K562 (cell line): ENCODE data around the gene LARP4B. TPM values are rescaled to one million over a fixed set of nuclear protein-coding genes. Genes with fewer than 3 reads are reported as not detected.

Experiments
- ATAC-seq: fragments of 200-7000 bp; cut with Tn5 transposase; 3 replicates; pipeline ENCODE4 v1.9.1; 2020; ENCODE audit warnings: moderate library complexity
- BruUV-seq: library from RNA; stranded (reverse); fragments of 400-500 nt; replicated peaks from 2 replicates; lab custom pipeline; 2021; lab: Mats Ljungman, UMichigan
- CTCF ChIA-PET: fragments of 300-600 bp; formaldehyde crosslinking; extraction: SDS; loops from one replicate; lab custom pipeline; 2021; ENCODE audit warnings: low intra/inter-chr PET ratio; lab: Yijun Ruan, JAX
- POLR2A ChIA-PET: fragments of 300-600, 350-650 bp; sonication (Branson Sonifier 250); formaldehyde crosslinking; extraction: SDS; loops from one replicate; lab custom pipeline; 2021; ENCODE audit warnings: antibody characterized with exemption, inconsistent platforms; lab: Yijun Ruan, JAX
- DNase-seq, 4 experiments: peaks; one replicate each; pipeline versions ENCODE4 v3.0.0 to v3.0.0-alpha.2; 2011 to 2018; ENCODE audit warnings: low spot score in 3 of 4, mixed read lengths in 3 of 4; ENCODE audit errors: extremely low read depth in 1 of 4
- FAIRE-seq: peaks from 2 replicates; lab custom pipeline; 2011; peaks lifted over from hg19 to GRCh38; lab: Jason Lieb, UNC
- H2AFZ ChIP-seq: 2 replicates; pipeline ENCODE4 v1.6.0; 2011; ENCODE audit warnings: low read depth, low read length, control low read depth, inconsistent platforms
- H3K27ac ChIP-seq: fragments of 200-600 bp; 3 replicates; pipeline ENCODE4 v1.8.0; 2011; ENCODE audit warnings: low read depth, mild to moderate bottlenecking, control low read depth, inconsistent platforms, low read length, moderate library complexity, mixed read lengths; ENCODE audit errors: extremely low read depth
- H3K27me3 ChIP-seq, 2 experiments: fragments of 300-600 bp in 1 of 2; 2 replicates in 1 of 2; 3 replicates in 1 of 2; pipeline versions ENCODE4 v1.6.0 to v1.8.0; 2011; ENCODE audit warnings: inconsistent platforms in 2 of 2, low read length in 2 of 2, mild to moderate bottlenecking in 1 of 2, mixed read lengths in 1 of 2, moderate library complexity in 1 of 2; ENCODE audit not compliant: control insufficient read depth in 2 of 2, insufficient read depth in 2 of 2
- H3K36me3 ChIP-seq: fragments of 300-600 bp; 3 replicates; pipeline ENCODE4 v1.8.0; 2011; ENCODE audit warnings: mild to moderate bottlenecking, low read length, inconsistent platforms; ENCODE audit not compliant: control insufficient read depth, insufficient read depth
- H3K4me1 ChIP-seq, 2 experiments: fragments of 200-600 bp in 1 of 2; replicated peaks in 1 of 2; 2 replicates in 1 of 2; 3 replicates in 1 of 2; pipeline versions ENCODE4 v1.5.1 to v1.8.0; 2011; ENCODE audit warnings: inconsistent platforms in 2 of 2, low read length in 2 of 2, mild to moderate bottlenecking in 1 of 2, mixed read lengths in 1 of 2, moderate library complexity in 1 of 2; ENCODE audit not compliant: control insufficient read depth in 2 of 2, insufficient read depth in 2 of 2
- H3K4me2 ChIP-seq: 2 replicates; pipeline ENCODE4 v1.6.1; 2011; ENCODE audit warnings: low read length, control low read depth, inconsistent platforms, mixed read lengths; ENCODE audit not compliant: insufficient read depth
- H3K4me3 ChIP-seq: fragments of 200-600 bp; sonication (generic), shearing (Covaris generic); 2 replicates; pipeline ENCODE4 v1.5.1; 2016; ENCODE audit warnings: control low read depth, inconsistent platforms
- H3K79me2 ChIP-seq: fragments of 200-600 bp; 3 replicates; pipeline ENCODE4 v1.8.0; 2011; ENCODE audit warnings: low read length, inconsistent platforms; ENCODE audit not compliant: control insufficient read depth, insufficient read depth
- H3K9ac ChIP-seq, 2 experiments: 2 replicates each; pipeline versions ENCODE4 v1.6.0 to v1.6.1; 2011; ENCODE audit warnings: low read depth in 2 of 2, low read length in 2 of 2, control low read depth in 1 of 2, inconsistent platforms in 1 of 2, mild to moderate bottlenecking in 1 of 2, mixed read lengths in 1 of 2; ENCODE audit not compliant: insufficient read depth in 1 of 2
- H3K9me1 ChIP-seq: one replicate; pipeline ENCODE4 v1.6.0; 2011; ENCODE audit warnings: inconsistent platforms, mild to moderate bottlenecking, low read length, moderate library complexity; ENCODE audit not compliant: control insufficient read depth, insufficient read depth
- H3K9me3 ChIP-seq: replicated peaks from 2 replicates; pipeline ENCODE4 v1.5.1; 2011; ENCODE audit warnings: low read depth, low read length, inconsistent platforms; ENCODE audit not compliant: control insufficient read depth, insufficient read depth
- H4K20me1 ChIP-seq: replicated peaks from 2 replicates; pipeline ENCODE4 v1.6.1; 2011; ENCODE audit warnings: low read length, inconsistent platforms, mixed read lengths; ENCODE audit not compliant: control insufficient read depth, insufficient read depth
- CLOCK ChIP-seq: fragments of 250-450 bp; sonication (Bioruptor Pico); IDR thresholded peaks from 2 replicates; pipeline ENCODE4 v1.4.0; 2020; ENCODE audit warnings: mild to moderate bottlenecking, moderate library complexity, borderline replicate concordance
- PCBP2 ChIP-seq: fragments of 200-400 bp; formaldehyde crosslinking; IDR thresholded peaks from 2 replicates; pipeline ENCODE4 v1.6.1; 2018; ENCODE audit warnings: low read length, low read depth, mild to moderate bottlenecking, moderate library complexity; ENCODE audit not compliant: poor library complexity, severe bottlenecking
- TCF7L2 ChIP-seq: fragments of 150-350 bp; IDR thresholded peaks from 2 replicates; pipeline ENCODE4 v1.6.1; 2016; ENCODE audit warnings: low read depth, mild to moderate bottlenecking, low read length, moderate library complexity
- TEAD4 ChIP-seq, 2 experiments: sonication (generic) in 1 of 2; formaldehyde crosslinking in 1 of 2; IDR thresholded peaks; 2 replicates each; pipeline versions ENCODE4 v1.6.1 to v1.8.0; 2012 to 2022; ENCODE audit warnings: borderline replicate concordance in 1 of 2, inconsistent platforms in 1 of 2, low read length in 1 of 2, mild to moderate bottlenecking in 1 of 2, missing genetic modification reagents in 1 of 2
- VEZF1 ChIP-seq: fragments of 200-800 bp; sonication (Bioruptor generic); IDR thresholded peaks from 2 replicates; pipeline ENCODE4 v1.6.1; 2017; ENCODE audit warnings: missing genetic modification characterization, missing compliant biosample characterization
- ZFP30 ChIP-seq: fragments of 250-450 bp; sonication (Bioruptor Pico); IDR thresholded peaks from 2 replicates; pipeline ENCODE4 v1.8.0; 2022; ENCODE audit warnings: moderate library complexity, mild to moderate bottlenecking, inconsistent platforms, borderline replicate concordance
- ZNF239 ChIP-seq: fragments of 250-450 bp; sonication (Bioruptor Pico); IDR thresholded peaks from 2 replicates; pipeline ENCODE4 v1.4.0; 2020; ENCODE audit warnings: mild to moderate bottlenecking
- ZNF277 ChIP-seq: fragments of 250-450 bp; sonication (Bioruptor Pico); IDR thresholded peaks from 2 replicates; pipeline ENCODE4 v1.8.0; 2022; ENCODE audit warnings: inconsistent platforms, mild to moderate bottlenecking, moderate library complexity, borderline replicate concordance
- whole genome bisulfite sequencing: fragments of 100-300 bp; shearing (Covaris generic); methylation state at CpG from one replicate; pipeline ENCODE4 v1.1.6; 2016; ENCODE audit warnings: low coverage, mixed read lengths; ENCODE audit not compliant: insufficient coverage; ENCODE audit errors: missing lambda C conversion rate; 5-methylcytosine and 5-hydroxymethylcytosine counted together
- in situ Hi-C: fragments of 300-500 bp; cut with MboI; formaldehyde crosslinking; loops from 4 replicates; pipeline ENCODE4 v1.15.0; 2018; ENCODE audit warnings: inconsistent platforms, mixed read lengths
- intact Hi-C: fragments of 100-400 bp; cut with micrococcal nuclease; formaldehyde crosslinking; loops from 2 replicates; pipeline ENCODE4 v1.14.2; 2022
- polyA plus RNA-seq, 8 experiments: library from polyadenylated mRNA; depleted of rRNA in 4 of 8; stranded (reverse) in 5 of 8; unstranded in 3 of 8; fragments of >200 nt; fragmentation: Nextera tagmentation in 2 of 8; fragmentation: Illumina TruSeq in 1 of 8; extraction: Ambion mirVana in 2 of 8; extraction: Trizol in 1 of 8; gene quantifications; 2 replicates each; pipeline versions ENCODE4 v1.2.1 to v1.2.3, GENCODE V29; 2011 to 2014; ENCODE audit warnings: inconsistent platforms in 1 of 8, missing spikeins in 1 of 8
- total RNA-seq, 7 experiments: library from RNA; depleted of rRNA in 6 of 7; stranded (reverse); fragments of >200 nt in 6 of 7; fragmentation: Illumina TruSeq in 2 of 7; extraction: Trizol in 2 of 7; gene quantifications; 2 replicates each; pipeline versions ENCODE4 v1.2.1 to v1.2.3, GENCODE V29; 2011 to 2021; ENCODE audit warnings: low replicate concordance in 1 of 7

Gene LARP4B
- total and polyA plus RNA-seq, 9 of the 15 experiments (the other 6 are each of a cell fraction or from before 2014, with no cell fraction given) = 11.8 to 130 (median 42.6) TPM

- CTCF ChIA-PET = no interaction called here
- POLR2A ChIA-PET = no interaction called here
- FAIRE-seq (no peak), ATAC-seq (no peak), DNase-seq (no peak)
- no peak overlapping the region for H3K4me2 ChIP-seq
- peaks cover 4% of the 10 kb centered on the region for H3K9me1 ChIP-seq
- WGBS = 64% methylated on average over 4 of the region's 4 CpGs
- BruUV-seq = no TSS peak
- H3K4me1 ChIP-seq = peaks cover 14 to 28% of the 10 kb centered on the region in 2 experiments
- peaks cover 100% of the 10 kb centered on the region for H3K79me2 ChIP-seq
- H3K27me3 ChIP-seq = no peaks in the 10 kb centered on the region
- H2AFZ ChIP-seq = no peak overlapping the region
- H3K27ac ChIP-seq = no peak overlapping the region
- H3K9ac ChIP-seq = no peak overlapping the region
- peaks cover 76% of the 10 kb centered on the region for H3K36me3 ChIP-seq
- TF ChIP-seq ZNF277 (CRISPR knock-in tag) = no peak
- TF ChIP-seq CLOCK (CRISPR knock-in tag) = no peak
- TF ChIP-seq VEZF1 (CRISPR knock-in tag) = no peak
- TF ChIP-seq ZNF239 = no peak
- TF ChIP-seq TCF7L2 = no peak
- no peak for TF ChIP-seq PCBP2
- no peak for TF ChIP-seq TEAD4 (IDR thresholded peaks at IDR 0.05; ENCODE audit: low read length)
- no peak for TF ChIP-seq TEAD4 (CRISPR knock-in tag; IDR thresholded peaks at IDR 0.05; ENCODE audit: borderline replicate concordance)
- no peak for TF ChIP-seq ZFP30
- intact Hi-C loops (no loop called here), in situ Hi-C loops (no loop called here)
- no peak overlapping the region for H3K4me3 ChIP-seq
- peaks cover 69% of the 10 kb centered on the region for H4K20me1 ChIP-seq
- no peaks in the 10 kb centered on the region for H3K9me3 ChIP-seq
Observed at GRCh38 chr10:926075-926698, 5.3 kb downstream of the LARP4B start.
